Lower lobe of right lung (tissue), 2 donors: ENCODE measurements around the gene ITGB3BP. TPM values are rescaled to one million over a fixed set of nuclear protein-coding genes. Genes with fewer than 3 reads are reported as not detected.

Experiments used
- ATAC-seq, 2 donors: fragments of 200-7000 bp; cut with Tn5 transposase; one replicate each; pipeline ENCODE4 v1.9.1; 2020 to 2022; ENCODE audit warnings: mild to moderate bottlenecking in 2 of 2, moderate library complexity in 2 of 2
- DNase-seq: peaks from one replicate; pipeline ENCODE4 v3.0.0-alpha.2; 2020
- H3K27ac ChIP-seq: fragments of 200-600 bp; one replicate; pipeline ENCODE4 v1.8.0; 2022
- H3K27me3 ChIP-seq: fragments of 200-600 bp; one replicate; pipeline ENCODE4 v1.8.0; 2022; ENCODE audit warnings: low read depth
- H3K36me3 ChIP-seq: fragments of 200-600 bp; one replicate; pipeline ENCODE4 v1.8.0; 2022; ENCODE audit warnings: mild to moderate bottlenecking
- H3K4me1 ChIP-seq: fragments of 200-600 bp; one replicate; pipeline ENCODE4 v1.8.0; 2022
- H3K4me3 ChIP-seq: fragments of 200-600 bp; one replicate; pipeline ENCODE4 v1.8.0; 2022; ENCODE audit warnings: mild to moderate bottlenecking
- H3K9me3 ChIP-seq: fragments of 200-600 bp; one replicate; pipeline ENCODE4 v1.8.0; 2022
- CTCF ChIP-seq: fragments of 200-600 bp; IDR thresholded peaks from one replicate; pipeline ENCODE4 v1.8.0; 2022; ENCODE audit warnings: antibody characterized with exemption, mild to moderate bottlenecking
- intact Hi-C: fragments of 100-400 bp; cut with DNase I; formaldehyde crosslinking; loops from one replicate; pipeline ENCODE4 v1.11.0; 2022
- total RNA-seq: library from RNA; stranded (reverse); fragmentation: NEBNext Ultra II Directional; extraction: Animal tissue kit (Norgen Biotek cat#: 25700); gene quantifications from one replicate; pipeline ENCODE4 v1.2.1, GENCODE V29; 2021
- donor health status: DM: no; HTN: yes; CAD: no; lungs with severe emphysema.

ITGB3BP gene
- total RNA-seq, 1 donor from 2014 or later = 18.5 TPM

- Histone ChIP-seq H3K9me3 (no peaks in the 10 kb centered on the region), H3K36me3 (peaks cover 37% of the 10 kb centered on the region), H3K27me3 (no peaks in the 10 kb centered on the region), H3K4me1 (no peaks in the 10 kb centered on the region), H3K27ac (no peak overlapping the region), H3K4me3 (no peak overlapping the region)
- intact Hi-C loops = no loop called here
- no peak for TF ChIP-seq CTCF
- no peak for ATAC-seq
- DNase-seq = no peak
Observed at GRCh38 chr1:63533931-63534330, 10.9 kb upstream of the ITGB3BP start.

- H3K36me3 ChIP-seq = peaks cover 43% of the 10 kb centered on the region
- H3K27ac ChIP-seq = no peak overlapping the region
- H3K4me1 ChIP-seq = no peaks in the 10 kb centered on the region
- no peak overlapping the region for H3K4me3 ChIP-seq
- intact Hi-C loops = no loop called here
- DNase-seq (no peak), ATAC-seq (no peak)
- H3K9me3 ChIP-seq = no peaks in the 10 kb centered on the region
- TF ChIP-seq CTCF = no peak
- no peaks in the 10 kb centered on the region for H3K27me3 ChIP-seq
Observed at GRCh38 chr1:63532727-63533126, 9.7 kb upstream of the ITGB3BP start.

GRCh38 chr1:63524201-63524600, 1.2 kb upstream of the ITGB3BP start:
- ATAC-seq (no peak), DNase-seq (no peak)
- TF ChIP-seq CTCF = no peak
- Histone ChIP-seq H3K4me1 (peaks cover 19% of the 10 kb centered on the region), H3K36me3 (peaks cover 11% of the 10 kb centered on the region), H3K4me3 (peak overlapping the region; percentile 73), H3K9me3 (no peaks in the 10 kb centered on the region), H3K27ac (peak overlapping the region; percentile 95), H3K27me3 (no peaks in the 10 kb centered on the region)
- intact Hi-C loops = no loop called here

- Histone ChIP-seq H3K9me3 (no peaks in the 10 kb centered on the region), H3K4me3 (peak overlapping the region; percentile 73), H3K27ac (peak overlapping the region; percentile 95), H3K36me3 (peaks cover 11% of the 10 kb centered on the region), H3K27me3 (no peaks in the 10 kb centered on the region), H3K4me1 (peaks cover 19% of the 10 kb centered on the region)
- no peak for DNase-seq
- intact Hi-C loops = no loop called here
- no peak for TF ChIP-seq CTCF
- peak; percentile 53 to 61 for ATAC-seq
Observed at GRCh38 chr1:63523738-63524137, 713 bp upstream of the ITGB3BP start.

- intact Hi-C loops = no loop called here
- ATAC-seq (no peak), DNase-seq (no peak)
- Histone ChIP-seq H3K27me3 (no peaks in the 10 kb centered on the region), H3K9me3 (no peaks in the 10 kb centered on the region), H3K4me3 (no peak overlapping the region), H3K4me1 (no peaks in the 10 kb centered on the region), H3K27ac (no peak overlapping the region), H3K36me3 (no peaks in the 10 kb centered on the region)
- TF ChIP-seq CTCF = no peak
Observed at GRCh38 chr1:63516629-63517028, 6.4 kb downstream of the ITGB3BP start.

GRCh38 chr1:63512584-63512983, 10.4 kb downstream of the ITGB3BP start:
- H3K4me1 ChIP-seq = no peaks in the 10 kb centered on the region
- DNase-seq (no peak), ATAC-seq (peak in 1 of 2 donors; percentile 64)
- intact Hi-C loops = no loop called here
- no peak overlapping the region for H3K27ac ChIP-seq
- no peaks in the 10 kb centered on the region for H3K27me3 ChIP-seq
- no peaks in the 10 kb centered on the region for H3K9me3 ChIP-seq
- no peak overlapping the region for H3K4me3 ChIP-seq
- peaks cover 10% of the 10 kb centered on the region for H3K36me3 ChIP-seq
- TF ChIP-seq CTCF = no peak
